Islet precursor cell (in vitro differentiated cells): Measurements from ENCODE around the gene KCP.

Experiments
- DNase-seq: peaks from one replicate; pipeline ENCODE4 v3.0.0-alpha.2; 2018

KCP gene

DNA sequence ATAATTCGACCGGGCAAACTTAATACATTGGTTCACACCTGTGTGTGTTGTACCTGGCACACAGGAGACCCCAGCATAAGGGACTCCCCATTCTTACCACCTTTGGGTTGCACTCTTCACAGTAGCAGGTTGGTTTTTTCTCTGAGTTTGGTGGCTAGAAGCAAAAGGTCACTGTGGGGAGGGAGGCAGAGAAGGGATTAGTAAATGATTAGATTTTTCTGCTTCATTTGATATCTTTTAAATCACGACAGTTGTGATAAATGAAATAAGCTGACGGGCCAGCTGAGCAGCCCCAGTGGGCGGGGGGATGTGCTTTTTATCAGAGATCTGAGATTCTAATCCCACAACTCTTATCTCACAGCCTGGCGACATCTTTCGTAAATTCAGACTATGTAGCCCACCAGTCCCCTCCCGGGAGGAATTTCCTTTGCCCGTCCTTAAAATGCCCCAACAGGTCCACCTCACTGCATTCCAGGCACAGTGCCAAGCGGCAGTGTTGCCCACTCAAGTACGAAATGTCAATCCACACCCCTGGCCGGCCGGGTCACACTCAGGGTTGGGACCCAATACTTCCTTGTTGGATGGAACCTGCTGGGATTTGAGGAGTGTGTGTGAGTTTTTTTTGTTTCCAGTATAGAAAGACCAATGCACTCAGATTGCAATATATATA is 10.5 kb upstream of the KCP start:
- DNase-seq, result peak; percentile 33

DNA sequence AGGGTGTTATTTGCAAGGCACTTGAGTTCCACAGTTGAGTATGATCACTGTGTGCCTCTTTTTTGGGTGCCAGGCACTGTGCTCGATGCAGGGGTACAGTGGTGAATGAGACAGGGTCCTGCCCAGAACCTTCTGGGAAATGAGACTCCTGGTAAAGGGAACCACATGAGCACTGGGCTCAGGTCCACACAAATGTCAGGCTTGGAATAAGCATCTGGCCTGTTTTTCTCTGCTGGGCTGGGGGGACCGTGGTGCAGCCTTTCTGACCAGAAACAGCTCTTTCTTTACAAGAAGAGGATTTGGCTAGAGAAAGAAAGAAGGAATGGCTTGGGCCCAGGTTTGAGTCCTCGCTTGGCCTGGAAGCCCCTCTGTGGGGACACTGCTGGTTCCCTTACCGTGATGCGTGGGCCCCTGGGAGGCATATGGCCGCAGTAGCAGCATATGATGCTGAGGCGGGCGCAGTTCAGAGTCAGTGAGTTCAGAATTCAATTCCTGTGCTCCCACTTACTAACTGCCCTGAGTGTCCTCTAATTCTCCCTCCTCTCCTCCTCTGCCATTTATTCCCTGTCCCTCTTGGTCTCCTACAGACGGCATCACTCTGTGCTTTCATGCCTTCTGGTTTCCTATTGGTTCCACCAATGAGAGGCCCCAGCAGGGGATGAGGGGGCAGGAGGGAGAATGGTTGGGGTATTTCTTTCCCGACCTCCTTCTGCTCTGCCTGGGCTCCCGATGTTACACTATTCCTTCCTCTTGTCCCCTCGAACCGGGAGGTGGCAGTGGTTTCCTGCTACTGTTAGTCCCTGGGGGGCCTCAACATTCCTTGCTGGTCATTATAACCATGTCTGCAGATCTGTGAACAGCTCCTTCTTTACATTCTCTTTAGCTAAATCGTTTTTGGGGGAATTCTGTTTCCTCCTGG is 9.6 kb upstream of the KCP start:
- DNase-seq, result peak; percentile 52

DNA sequence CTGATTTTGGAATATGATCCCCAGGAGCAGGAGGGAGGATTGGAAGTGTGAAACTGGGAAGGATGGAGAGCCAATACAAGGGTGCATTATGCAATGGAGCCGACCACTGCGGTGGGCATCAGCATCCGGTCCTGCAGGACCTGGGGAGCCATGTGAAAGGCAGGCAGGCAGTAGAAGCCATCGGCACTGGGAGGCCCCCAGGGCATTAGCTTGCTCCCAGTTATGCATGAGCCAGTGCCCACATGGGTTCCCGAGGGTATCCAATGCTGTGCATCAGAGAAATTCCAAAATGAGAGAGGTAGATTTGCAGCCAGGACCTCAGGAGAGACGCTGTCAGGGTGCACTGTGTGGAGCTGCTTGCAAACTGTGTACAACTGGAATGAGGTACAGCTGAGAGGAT is 8.7 kb upstream of the KCP start:
- DNase-seq, result peak; percentile 38

DNA sequence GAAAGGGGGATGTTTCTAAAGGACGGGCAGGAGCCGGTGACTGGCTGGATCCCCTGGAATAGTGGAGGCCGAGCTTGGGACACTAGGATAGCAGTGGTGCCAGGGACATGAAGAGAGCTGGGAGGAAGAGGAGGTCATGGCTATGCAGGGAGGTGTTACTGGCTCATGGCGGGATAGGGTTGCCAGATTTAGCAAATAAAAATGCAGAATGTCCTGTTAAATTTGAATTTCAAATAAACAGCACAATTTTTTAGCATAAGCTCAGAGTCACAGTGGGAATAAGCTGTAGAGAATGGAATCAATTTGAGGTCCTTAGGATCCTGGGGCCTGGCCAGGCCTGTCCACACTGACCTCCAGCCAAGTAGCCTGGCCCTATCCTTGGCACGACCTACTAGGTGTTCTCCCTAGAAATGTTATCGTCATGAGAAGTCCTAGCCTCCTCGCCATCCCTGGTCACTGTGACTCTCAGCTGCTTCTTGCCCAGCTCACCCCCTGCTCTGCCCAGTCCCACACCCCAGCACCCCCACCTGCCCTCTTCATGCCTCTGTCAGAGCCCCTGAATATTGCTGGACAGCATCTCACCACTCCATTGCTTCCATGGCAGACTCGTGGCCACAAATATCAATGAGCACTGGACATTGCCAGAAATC is 7.6 kb upstream of the KCP start:
- DNase-seq, result peak; percentile 23

GRCh38 chr7:128917122-128917521 is 6.6 kb upstream of the KCP start:
- DNase-seq, result peak; percentile 49

DNA sequence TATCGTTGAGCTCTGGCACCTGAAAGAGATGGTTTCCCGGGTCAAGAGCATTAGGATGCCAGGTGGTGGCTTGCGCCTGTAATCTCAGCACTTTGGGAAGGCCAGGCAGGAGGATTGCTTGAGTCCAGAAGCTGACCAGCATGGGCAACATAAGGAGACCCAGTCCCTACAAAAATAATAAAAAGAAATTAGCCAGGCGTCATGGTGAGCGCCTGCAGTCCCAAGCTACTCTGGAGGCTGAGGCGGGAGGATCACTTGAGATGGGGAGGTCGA is 6.1 kb upstream of the KCP start:
- DNase-seq, result no peak

GRCh38 chr7:128915841-128916642 is 5.5 kb upstream of the KCP start:
- DNase-seq, result peak; percentile 49

- peak; percentile 49 for DNase-seq
Observed at GRCh38 chr7:128915271-128915819, 4.8 kb upstream of the KCP start.

DNA sequence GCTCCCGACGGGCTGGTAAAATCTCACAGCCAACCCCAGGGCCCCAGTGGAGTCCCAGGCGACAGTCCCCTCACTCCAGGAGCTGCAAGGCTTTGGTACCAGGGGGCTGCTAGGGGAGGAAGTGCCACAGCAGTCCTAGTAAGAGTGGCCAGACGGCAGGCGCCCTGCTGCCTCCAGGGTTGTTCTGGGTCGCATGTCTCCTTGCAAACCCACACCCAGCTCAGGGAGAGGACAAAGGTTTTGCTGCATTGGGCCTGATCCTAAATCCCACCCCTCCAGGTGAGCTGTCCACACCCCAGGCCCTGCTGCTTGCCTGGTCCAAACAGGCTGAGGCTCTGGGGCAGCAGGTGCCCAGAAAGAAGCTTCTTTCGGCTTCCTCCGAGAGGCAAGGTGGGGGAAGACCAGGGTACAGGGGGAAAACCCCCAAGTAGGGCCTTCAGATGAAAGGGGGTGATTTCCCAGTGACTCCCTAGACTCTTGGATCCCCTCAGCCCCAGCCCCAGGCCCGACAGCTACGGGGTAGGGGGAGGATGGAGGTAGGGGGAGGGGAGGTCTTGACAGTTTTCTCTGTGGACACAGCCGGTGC is 4.2 kb upstream of the KCP start:
- DNase-seq, result peak; percentile 58

DNA sequence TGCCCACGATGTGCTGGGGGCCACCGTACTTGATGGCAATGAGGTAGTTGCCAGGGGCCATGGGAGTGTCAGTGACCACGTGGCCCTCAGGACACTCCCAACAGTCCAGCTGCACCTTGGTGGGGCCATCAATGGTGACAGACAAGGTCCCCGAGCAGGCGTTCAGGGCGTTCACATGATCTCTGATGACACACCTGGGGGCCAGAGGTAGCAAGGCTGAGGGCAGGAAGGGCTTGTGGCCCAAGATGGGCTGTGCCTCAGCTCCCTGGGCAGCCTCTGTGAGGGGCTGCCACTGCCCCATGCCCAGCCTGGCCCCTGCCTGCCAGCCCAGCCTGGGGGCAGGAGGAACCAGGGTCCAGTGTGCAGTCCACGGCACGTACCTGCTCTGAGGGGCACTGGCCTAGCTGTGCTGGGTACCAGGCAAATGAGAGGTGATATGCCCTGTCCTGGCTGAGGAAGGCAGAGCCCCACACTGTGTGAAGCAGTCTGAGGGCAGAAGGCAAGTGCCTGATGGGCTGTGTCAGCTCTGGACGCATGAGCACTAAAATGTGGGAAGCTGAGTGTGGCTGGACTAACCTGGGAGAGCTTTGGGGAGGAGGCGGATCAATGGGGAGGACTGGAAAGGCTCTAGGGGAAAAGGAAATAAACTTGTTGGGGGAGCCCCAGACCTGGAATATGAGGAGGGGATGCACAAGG is 3.5 kb upstream of the KCP start:
- peak; percentile 49 for DNase-seq

- DNase-seq, result peak; percentile 43
Observed at GRCh38 chr7:128912709-128913495, 2.4 kb upstream of the KCP start.

GRCh38 chr7:128912281-128912680 is 1.8 kb upstream of the KCP start:
- peak; percentile 48 for DNase-seq

- DNase-seq, result peak; percentile 91
Observed at GRCh38 chr7:128911423-128912031, 1.0 kb upstream of the KCP start.

DNA sequence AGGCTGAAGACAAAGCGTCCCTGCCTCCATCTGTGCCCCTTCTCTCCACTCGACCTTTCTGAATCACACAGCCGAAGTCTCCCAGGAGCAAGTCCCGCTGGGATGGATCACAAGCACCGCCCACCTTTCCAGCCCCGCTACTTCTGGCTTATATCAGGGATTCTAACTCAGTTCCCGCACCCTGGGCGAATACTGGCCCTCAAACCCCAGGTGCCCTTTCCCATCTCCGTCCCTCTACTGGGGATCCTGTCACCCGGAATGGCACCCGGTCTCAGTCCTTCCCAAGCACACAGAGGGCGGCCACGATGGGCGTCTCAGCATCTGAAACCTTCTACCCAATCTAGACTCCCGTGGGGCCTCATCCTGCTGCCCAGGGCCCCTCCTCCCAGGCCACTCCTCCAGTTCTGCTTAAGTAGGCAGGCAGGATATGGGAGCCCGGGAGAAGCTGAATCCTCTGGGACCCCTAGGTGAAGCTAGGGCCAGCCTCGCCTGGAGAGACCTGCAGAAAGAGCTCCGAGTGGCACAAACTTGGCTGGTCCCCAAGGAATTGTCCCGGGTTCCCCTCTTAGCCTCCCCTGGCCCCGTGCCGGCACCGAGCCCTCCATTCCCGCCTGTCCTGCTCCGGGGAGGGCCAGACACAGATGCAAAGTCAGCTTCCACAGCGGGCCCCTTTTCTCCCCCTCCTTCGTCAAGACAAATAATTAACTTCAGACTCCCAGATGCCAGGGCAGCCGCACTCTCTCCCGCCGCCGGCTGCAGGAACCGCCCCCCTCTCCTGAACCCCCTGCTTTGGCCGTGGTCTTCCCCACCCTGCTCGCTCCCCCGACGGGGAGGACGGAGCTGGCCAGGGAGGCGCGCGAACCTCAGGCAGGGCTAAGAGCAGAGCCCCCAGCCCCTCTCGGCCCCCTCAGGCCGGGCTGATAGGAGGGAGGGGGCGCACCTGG is 612 bp downstream of the KCP start:
- peak; percentile 90 for DNase-seq

- peak; percentile 54 for DNase-seq
Observed at GRCh38 chr7:128908750-128909624, 1.5 kb downstream of the KCP start.

DNA sequence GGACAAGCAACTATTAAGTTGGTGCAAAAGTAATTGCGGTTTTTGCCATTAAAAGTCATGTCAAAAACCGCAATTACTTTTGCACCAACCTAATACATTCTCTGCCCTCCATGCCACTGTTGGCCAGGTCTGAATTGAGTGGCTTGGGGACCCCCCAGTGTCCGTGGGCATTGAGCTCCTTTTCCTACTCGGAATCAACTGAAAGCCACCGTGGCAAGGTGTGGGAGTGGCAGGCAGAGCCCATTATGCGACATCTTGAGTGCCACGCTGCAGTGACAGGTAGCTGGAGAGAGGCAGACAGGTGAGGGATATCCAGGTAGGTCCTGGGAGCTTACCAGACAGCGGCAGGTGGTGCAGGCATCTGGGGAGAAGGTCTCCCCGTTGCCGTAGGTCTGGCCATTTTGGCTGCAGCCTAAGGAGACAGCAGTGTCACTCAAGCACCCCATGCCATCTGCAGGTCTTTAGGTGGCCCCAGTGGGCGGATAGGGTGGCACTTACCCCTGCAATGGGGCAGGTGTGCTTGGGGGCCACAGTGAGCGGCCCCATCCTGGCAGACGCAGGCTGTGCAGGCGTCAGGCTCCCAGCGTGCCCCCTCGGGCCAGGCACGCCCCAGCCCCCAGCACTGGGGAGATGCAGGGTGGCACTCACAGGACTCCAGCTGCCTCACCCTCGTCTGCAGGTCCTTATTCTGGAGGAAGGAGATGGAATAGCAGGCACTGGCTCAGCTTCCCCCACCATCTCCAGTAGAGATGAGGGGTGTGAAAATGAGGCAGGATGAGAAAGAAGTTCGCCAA is 3.5 kb downstream of the KCP start:
- peak; percentile 27 for DNase-seq
